HCT116 (cell line): ENCODE measurements around the gene SLC1A1. TPM values are rescaled to one million over a fixed set of nuclear protein-coding genes. Genes with fewer than 3 reads are reported as not detected.

Source experiments
- ATAC-seq: fragments of 200-7000 bp; cut with Tn5 transposase; 2 replicates; pipeline ENCODE4 v1.9.1; 2020; ENCODE audit warnings: mild to moderate bottlenecking, moderate library complexity
- BruUV-seq: library from RNA; stranded (reverse); fragments of 400-500 nt; replicated peaks from 2 replicates; lab custom pipeline; 2021; lab: Mats Ljungman, UMichigan
- CTCF ChIA-PET: fragments of 300-600 bp; sonication (Branson Sonifier 250); formaldehyde crosslinking; loops from one replicate; lab custom pipeline; 2021; ENCODE audit warnings: antibody characterized with exemption; lab: Charles Lee
- POLR2A ChIA-PET: fragments of 300-600, 350-600 bp; sonication (Branson Sonifier 250); formaldehyde crosslinking; loops from one replicate; lab custom pipeline; 2021; ENCODE audit warnings: antibody characterized with exemption; lab: Charles Lee
- RAD21 ChIA-PET, 2 experiments: fragments of 300-600 bp; sonication (Branson Sonifier 250); formaldehyde crosslinking; loops; one replicate each; lab custom pipeline; 2023; ENCODE audit warnings: low total read pairs in 2 of 2; ENCODE audit not compliant: uncharacterized antibody in 2 of 2, unreplicated experiment in 2 of 2, low non-redundant PET in 1 of 2; lab: Charles Lee
- DNase-seq: peaks from one replicate; pipeline ENCODE4 v3.0.0-alpha.2; 2010; ENCODE audit warnings: low read depth, low spot score
- H2AFZ ChIP-seq: fragments of 200-600 bp; shearing (Covaris generic), sonication (generic); 2 replicates; pipeline ENCODE4 v1.6.1; 2017; ENCODE audit warnings: low read depth, mixed run types, mixed read lengths, antibody characterized with exemption, low read length; ENCODE audit not compliant: poor library complexity, severe bottlenecking
- H3K27ac ChIP-seq: 2 replicates; pipeline ENCODE4 v1.5.1; 2012; ENCODE audit warnings: low read depth, low read length
- H3K27me3 ChIP-seq: fragments of 200-600 bp; sonication (generic); 2 replicates; pipeline ENCODE4 v1.6.1; 2016; ENCODE audit warnings: mixed run types, low read length, mixed read lengths; ENCODE audit not compliant: insufficient read depth
- H3K36me3 ChIP-seq, 2 experiments: fragments of 200-500 bp in 1 of 2; fragments of 200-600 bp in 1 of 2; sonication (Bioruptor generic) in 1 of 2; sonication (generic) in 1 of 2; 2 replicates each; pipeline versions ENCODE4 v1.5.1 to v1.6.1; 2014 to 2016; ENCODE audit warnings: low read length in 2 of 2, inconsistent platforms in 1 of 2, mixed read lengths in 1 of 2, mixed run types in 1 of 2; ENCODE audit not compliant: insufficient read depth in 2 of 2, control insufficient read depth in 1 of 2
- H3K4me1 ChIP-seq, 2 experiments: fragments of 200-600 bp in 1 of 2; sonication (generic) in 1 of 2; 2 replicates each; pipeline versions ENCODE4 v1.5.1 to v1.6.1; 2012 to 2017; ENCODE audit warnings: low read length in 2 of 2, inconsistent platforms in 1 of 2, mild to moderate bottlenecking in 1 of 2, mixed read lengths in 1 of 2, mixed run types in 1 of 2, moderate library complexity in 1 of 2; ENCODE audit not compliant: insufficient read depth in 2 of 2, control insufficient read depth in 1 of 2
- H3K4me2 ChIP-seq: fragments of 200-600 bp; sonication (generic); 2 replicates; pipeline ENCODE4 v1.6.1; 2017; ENCODE audit warnings: mixed run types, low read length, mixed read lengths
- H3K4me3 ChIP-seq, 2 experiments: fragments of 200-600 bp in 1 of 2; sonication (generic) in 1 of 2; replicated peaks in 1 of 2; 2 replicates each; pipeline ENCODE4 v1.5.1; 2011 to 2016; ENCODE audit warnings: low read length in 2 of 2, control low read depth in 1 of 2, low read depth in 1 of 2, mild to moderate bottlenecking in 1 of 2, mixed read lengths in 1 of 2, mixed run types in 1 of 2
- H3K79me2 ChIP-seq: fragments of 200-600 bp; sonication (generic); 2 replicates; pipeline ENCODE4 v1.6.1; 2017; ENCODE audit warnings: mild to moderate bottlenecking, mixed run types, low read length, moderate library complexity, mixed read lengths; ENCODE audit not compliant: insufficient read depth
- H3K9ac ChIP-seq: fragments of 200-600 bp; sonication (generic); 2 replicates; pipeline ENCODE4 v1.6.1; 2016; ENCODE audit warnings: low read length, mixed read lengths
- H3K9me2 ChIP-seq: fragments of 200-600 bp; sonication (generic), shearing (Covaris generic); 2 replicates; pipeline ENCODE4 v1.6.1; 2017; ENCODE audit warnings: mixed run types, mild to moderate bottlenecking, moderate library complexity; ENCODE audit not compliant: insufficient read depth
- H3K9me3 ChIP-seq, 2 experiments: fragments of 200-500 bp in 1 of 2; fragments of 200-600 bp in 1 of 2; sonication (Bioruptor generic) in 1 of 2; sonication (generic) in 1 of 2; 2 replicates each; pipeline ENCODE4 v1.6.1; 2014 to 2017; ENCODE audit warnings: low read length in 2 of 2, mixed read lengths in 2 of 2, inconsistent platforms in 1 of 2, low read depth in 1 of 2, mild to moderate bottlenecking in 1 of 2, mixed run types in 1 of 2, moderate library complexity in 1 of 2; ENCODE audit not compliant: control insufficient read depth in 1 of 2, insufficient read depth in 1 of 2
- H4K20me1 ChIP-seq: fragments of 200-600 bp; sonication (generic), shearing (Covaris generic); 2 replicates; pipeline ENCODE4 v1.6.1; 2017; ENCODE audit warnings: mixed run types, mild to moderate bottlenecking, moderate library complexity; ENCODE audit not compliant: insufficient read depth
- CBX3 ChIP-seq: IDR thresholded peaks from 2 replicates; pipeline ENCODE4 v1.6.1; 2012; ENCODE audit warnings: low read depth
- CEBPB ChIP-seq: IDR thresholded peaks from 2 replicates; pipeline ENCODE4 v1.6.1; 2012; ENCODE audit warnings: low read depth
- ELF1 ChIP-seq: IDR thresholded peaks from 2 replicates; pipeline ENCODE4 v1.6.1; 2012; ENCODE audit warnings: low read depth, borderline replicate concordance
- EZH2 ChIP-seq: fragments of 200-600 bp; sonication (generic); IDR thresholded peaks from 2 replicates; pipeline ENCODE4 v1.6.1; 2017; ENCODE audit warnings: antibody characterized with exemption, mixed run types
- EZH2phosphoT487 ChIP-seq: fragments of 200-600 bp; IDR thresholded peaks from 2 replicates; pipeline ENCODE4 v1.6.1; 2018; ENCODE audit warnings: antibody characterized with exemption, borderline replicate concordance
- FOSL1 ChIP-seq: IDR thresholded peaks from 2 replicates; pipeline ENCODE4 v1.6.1; 2012; ENCODE audit warnings: low read depth
- POLR2A ChIP-seq: IDR thresholded peaks from 2 replicates; pipeline ENCODE4 v1.7.0; 2011; ENCODE audit warnings: borderline replicate concordance; ENCODE audit not compliant: insufficient read depth, insufficient read length; ENCODE audit errors: extremely low read depth
- SIN3A ChIP-seq: IDR thresholded peaks from 2 replicates; pipeline ENCODE4 v1.6.1; 2012; ENCODE audit warnings: low read depth
- SP1 ChIP-seq: IDR thresholded peaks from 2 replicates; pipeline ENCODE4 v1.6.1; 2012; ENCODE audit warnings: low read depth
- SRF ChIP-seq: IDR thresholded peaks from 2 replicates; pipeline ENCODE4 v1.6.1; 2012; ENCODE audit warnings: low read depth
- TCF7L2 ChIP-seq: IDR thresholded peaks from 2 replicates; pipeline ENCODE4 v1.7.0; 2011; ENCODE audit warnings: borderline replicate concordance, inconsistent platforms; ENCODE audit not compliant: insufficient read depth, insufficient read length; ENCODE audit errors: extremely low read depth
- YY1 ChIP-seq: IDR thresholded peaks from 2 replicates; pipeline ENCODE4 v1.6.1; 2011; ENCODE audit warnings: low read length, low read depth, moderate library complexity, mild to moderate bottlenecking; ENCODE audit not compliant: insufficient replicate concordance; ENCODE audit errors: extremely low read depth
- ZBTB33 ChIP-seq: IDR thresholded peaks from 2 replicates; pipeline ENCODE4 v1.6.1; 2011; ENCODE audit warnings: mild to moderate bottlenecking, low read length, moderate library complexity; ENCODE audit not compliant: insufficient replicate concordance; ENCODE audit errors: extremely low read depth
- ZNF274 ChIP-seq: fragments of 200-500 bp; sonication (Bioruptor generic); IDR thresholded peaks from 2 replicates; pipeline ENCODE4 v1.6.1; 2014; ENCODE audit warnings: mild to moderate bottlenecking, low read depth, low read length, inconsistent platforms
- intact Hi-C: fragments of 100-400 bp; cut with micrococcal nuclease; formaldehyde crosslinking; loops from 2 replicates; pipeline ENCODE4 v1.10.0; 2022
- total RNA-seq: library from RNA; stranded (reverse); gene quantifications from one replicate; pipeline ENCODE4 v1.2.1, GENCODE V29; 2021; ENCODE audit not compliant: unreplicated experiment
- TF ChIP-seq, protein P1 (sequence below): IDR thresholded peaks from 2 replicates; pipeline ENCODE4 v1.6.1; 2012

SLC1A1 gene
- total RNA-seq, 1 experiment from 2014 or later = 6.8 TPM

GRCh38 chr9:4463824-4464223, 26.4 kb upstream of the SLC1A1 start:
- RAD21 ChIA-PET = no interaction called here
- BruUV-seq = no TSS peak
- Histone ChIP-seq H4K20me1 (no peaks in the 10 kb centered on the region), H3K79me2 (no peaks in the 10 kb centered on the region), H3K4me1 (no peaks in the 10 kb centered on the region), H3K9me3 (no peaks in the 10 kb centered on the region), H3K9me2 (no peaks in the 10 kb centered on the region), H3K4me3 (no peak overlapping the region), H3K36me3 (no peaks in the 10 kb centered on the region), H2AFZ (no peak overlapping the region), H3K27me3 (no peaks in the 10 kb centered on the region), H3K27ac (no peak overlapping the region), H3K4me2 (no peak overlapping the region), H3K9ac (no peak overlapping the region)
- POLR2A ChIA-PET = no interaction called here
- no peak for DNase-seq
- TF ChIP-seq ZBTB33 (no peak), SIN3A (no peak), ZNF274 (no peak), EZH2phosphoT487 (no peak), CEBPB (no peak), SP1 (no peak), EZH2 (no peak), TCF7L2 (no peak), POLR2A (no peak), CBX3 (no peak), SRF (no peak), FOSL1 (no peak), ELF1 (no peak), YY1 (no peak)
- TF ChIP-seq, protein P1, sequence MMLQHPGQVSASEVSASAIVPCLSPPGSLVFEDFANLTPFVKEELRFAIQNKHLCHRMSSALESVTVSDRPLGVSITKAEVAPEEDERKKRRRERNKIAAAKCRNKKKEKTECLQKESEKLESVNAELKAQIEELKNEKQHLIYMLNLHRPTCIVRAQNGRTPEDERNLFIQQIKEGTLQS = no peak
- no peak for ATAC-seq
- CTCF ChIA-PET = no interaction called here
- intact Hi-C loops = no loop called here
